NCI-H510A (cell line): ENCODE results near the gene USF2.
A peak's percentile ranks its signal among the peaks of the same experiment; 100 is the strongest.
"Not testable (repeated sequence)": the region's sequence is repeated elsewhere in the genome, so short reads cannot be mapped to it uniquely, and the experiment has no call there.

Source experiments
- DNase-seq: peaks from one replicate; lab custom pipeline; 2025; lab: John Stamatoyannopoulos, UW

The USF2 gene, protein sequence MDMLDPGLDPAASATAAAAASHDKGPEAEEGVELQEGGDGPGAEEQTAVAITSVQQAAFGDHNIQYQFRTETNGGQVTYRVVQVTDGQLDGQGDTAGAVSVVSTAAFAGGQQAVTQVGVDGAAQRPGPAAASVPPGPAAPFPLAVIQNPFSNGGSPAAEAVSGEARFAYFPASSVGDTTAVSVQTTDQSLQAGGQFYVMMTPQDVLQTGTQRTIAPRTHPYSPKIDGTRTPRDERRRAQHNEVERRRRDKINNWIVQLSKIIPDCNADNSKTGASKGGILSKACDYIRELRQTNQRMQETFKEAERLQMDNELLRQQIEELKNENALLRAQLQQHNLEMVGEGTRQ

DNA sequence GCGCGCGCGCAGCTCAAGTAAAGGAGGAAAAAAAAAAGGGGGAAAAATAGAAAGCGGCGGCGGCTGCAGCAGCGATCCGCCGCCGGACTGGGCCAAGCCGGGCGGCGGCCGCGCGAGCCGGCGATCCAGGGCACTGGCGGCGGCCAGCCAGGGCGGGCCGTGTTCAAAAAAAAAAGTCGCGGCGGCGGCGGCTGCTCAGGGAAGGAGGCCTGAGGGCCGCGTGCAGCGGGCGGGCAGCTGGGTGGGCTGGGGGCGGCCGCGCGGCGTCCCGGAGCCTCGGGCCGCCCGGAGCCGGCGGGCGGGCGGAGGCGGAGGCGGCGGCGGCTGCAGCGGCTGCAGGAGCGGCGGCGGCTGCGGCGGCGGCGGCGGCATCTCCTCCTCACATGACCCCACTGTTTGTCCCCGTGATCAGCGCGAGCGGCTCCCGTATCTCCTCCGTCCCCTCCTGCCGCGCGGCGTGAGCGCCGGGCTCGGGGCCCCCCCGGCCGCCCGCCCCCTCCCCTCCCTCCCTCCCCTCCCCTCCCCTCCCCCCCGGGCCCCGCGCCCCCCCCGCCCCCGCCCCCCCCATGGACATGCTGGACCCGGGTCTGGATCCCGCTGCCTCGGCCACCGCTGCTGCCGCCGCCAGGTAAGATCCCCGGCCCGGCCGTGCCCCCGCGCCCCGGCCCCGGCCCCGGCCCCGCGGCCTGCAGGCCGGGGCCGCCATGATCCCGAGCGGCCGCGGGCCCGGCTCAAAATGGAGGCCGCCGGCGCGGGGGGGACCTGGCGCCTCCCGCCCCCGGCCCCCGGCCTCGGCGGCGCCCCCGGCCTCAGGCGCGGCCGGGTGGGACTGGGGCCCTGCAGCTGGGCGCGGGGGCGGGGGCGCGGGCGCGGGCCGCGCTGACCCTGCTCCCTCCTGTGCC lies at the start of gene USF2:
Gene USF2, plus strand, starts transcription at position 427 of the 902 bp plus-strand sequence. Its CDS starts 140 bp downstream, at position 567.
- DNase-seq = peak; percentile 47

DNA sequence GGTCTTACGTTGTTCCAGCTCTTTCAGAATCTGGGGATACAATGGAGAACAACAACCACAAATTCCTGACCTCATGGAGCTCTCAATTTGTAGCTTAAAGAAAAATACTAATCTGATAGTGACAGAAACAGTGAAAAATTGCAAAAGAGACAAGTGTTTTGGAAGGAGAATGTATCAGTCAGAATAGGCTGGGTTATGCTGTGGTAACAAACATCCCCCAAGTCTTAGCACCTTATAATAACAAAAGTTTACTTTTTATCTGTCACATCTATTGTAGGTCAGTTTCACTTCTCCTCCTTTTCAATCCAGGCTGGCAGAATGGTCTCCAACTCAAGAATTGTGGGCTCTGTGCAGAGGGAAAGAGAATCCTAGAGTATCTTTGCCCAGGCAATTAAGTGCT lies 49.8 kb upstream of the USF2 start:
- no peak for DNase-seq

DNA sequence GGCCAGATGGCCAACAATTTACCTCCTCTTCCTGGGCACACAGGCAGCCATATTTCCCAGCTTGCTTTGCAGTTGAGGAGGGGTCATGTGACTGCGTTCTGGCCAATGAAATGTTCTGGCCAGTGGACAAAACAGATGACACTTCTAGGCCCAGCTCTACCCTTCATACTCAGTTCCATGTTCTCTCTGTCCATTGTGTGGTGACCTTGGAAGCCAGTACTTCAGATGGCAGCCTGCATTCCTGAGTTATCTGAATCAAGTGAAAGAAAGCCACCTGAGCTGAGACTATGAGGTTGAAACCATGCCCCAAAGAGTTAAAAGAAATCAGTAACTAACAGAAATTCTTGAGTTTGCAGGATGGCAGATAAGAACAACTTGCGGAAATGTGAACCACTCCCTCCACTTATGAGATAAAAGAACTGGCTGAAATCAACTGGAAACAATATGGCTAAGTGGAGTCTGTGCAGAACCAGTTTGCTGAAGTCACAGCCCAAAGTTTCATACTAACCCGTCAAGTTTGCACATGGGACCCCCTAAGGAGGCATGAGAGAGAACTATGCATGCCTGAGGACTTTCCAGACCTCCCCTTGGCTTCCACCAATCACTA lies 48.3 kb upstream of the USF2 start:
- DNase-seq = no peak

DNA sequence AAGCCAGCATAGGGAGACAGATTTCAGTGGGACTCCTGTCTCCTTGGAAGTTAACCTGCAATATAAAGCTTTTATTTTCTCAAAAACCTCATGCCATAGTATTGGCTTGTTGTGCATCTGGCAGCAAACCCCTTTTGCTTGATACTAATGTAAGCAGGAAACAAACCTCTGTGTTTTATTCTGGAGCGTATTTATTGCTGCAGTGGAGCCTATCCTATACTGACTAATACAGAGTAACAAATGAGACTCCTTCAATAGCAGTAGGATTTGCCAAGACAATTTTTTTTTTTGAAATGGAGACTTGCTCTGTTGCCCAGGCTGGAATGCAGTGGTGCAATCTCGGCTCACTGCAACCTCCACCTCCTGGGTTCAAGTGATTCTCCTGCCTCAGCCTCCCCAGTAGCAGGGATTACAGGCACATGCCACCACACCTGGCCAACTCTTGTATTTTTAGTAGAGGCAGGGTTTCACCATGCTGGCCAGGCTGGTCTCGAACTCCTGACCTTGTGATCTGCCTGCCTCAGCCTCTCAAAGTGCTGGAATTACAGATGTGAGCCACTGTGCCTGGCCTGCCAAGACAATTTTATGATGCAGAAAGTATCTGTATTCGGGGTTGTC lies 47.7 kb upstream of the USF2 start:
- not testable (repeated sequence) for DNase-seq

DNA sequence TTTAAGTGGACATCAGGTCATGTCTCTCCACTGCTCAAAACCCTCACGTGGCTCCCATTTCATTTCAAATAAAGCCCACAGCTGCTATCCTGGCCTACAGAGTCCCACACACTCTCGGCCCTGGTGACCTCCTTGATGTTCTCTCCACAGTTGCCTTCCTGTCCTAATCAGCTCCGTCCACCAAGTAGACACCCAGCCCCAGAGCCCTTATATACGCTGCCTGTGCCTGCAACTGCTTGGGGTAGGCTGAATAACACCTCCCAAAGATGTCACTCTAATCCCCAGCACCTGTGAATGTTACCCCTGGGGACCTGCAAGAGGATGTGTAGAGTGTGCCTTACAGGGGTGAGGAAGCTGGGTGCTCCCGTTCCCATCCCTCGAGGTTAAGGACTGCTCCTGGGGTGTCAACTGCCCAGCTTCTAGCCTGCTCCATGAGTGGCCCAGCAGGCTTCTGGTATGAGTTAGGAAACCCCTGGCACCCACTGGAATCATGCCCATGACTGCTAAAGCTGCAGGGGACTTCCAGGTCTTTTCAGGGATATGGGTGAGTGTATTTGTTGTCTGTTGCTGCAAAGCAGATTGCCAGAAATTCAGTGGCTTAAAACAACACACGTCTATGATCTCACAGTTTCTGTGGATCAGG lies 46.3 kb upstream of the USF2 start:
- no peak for DNase-seq

DNA sequence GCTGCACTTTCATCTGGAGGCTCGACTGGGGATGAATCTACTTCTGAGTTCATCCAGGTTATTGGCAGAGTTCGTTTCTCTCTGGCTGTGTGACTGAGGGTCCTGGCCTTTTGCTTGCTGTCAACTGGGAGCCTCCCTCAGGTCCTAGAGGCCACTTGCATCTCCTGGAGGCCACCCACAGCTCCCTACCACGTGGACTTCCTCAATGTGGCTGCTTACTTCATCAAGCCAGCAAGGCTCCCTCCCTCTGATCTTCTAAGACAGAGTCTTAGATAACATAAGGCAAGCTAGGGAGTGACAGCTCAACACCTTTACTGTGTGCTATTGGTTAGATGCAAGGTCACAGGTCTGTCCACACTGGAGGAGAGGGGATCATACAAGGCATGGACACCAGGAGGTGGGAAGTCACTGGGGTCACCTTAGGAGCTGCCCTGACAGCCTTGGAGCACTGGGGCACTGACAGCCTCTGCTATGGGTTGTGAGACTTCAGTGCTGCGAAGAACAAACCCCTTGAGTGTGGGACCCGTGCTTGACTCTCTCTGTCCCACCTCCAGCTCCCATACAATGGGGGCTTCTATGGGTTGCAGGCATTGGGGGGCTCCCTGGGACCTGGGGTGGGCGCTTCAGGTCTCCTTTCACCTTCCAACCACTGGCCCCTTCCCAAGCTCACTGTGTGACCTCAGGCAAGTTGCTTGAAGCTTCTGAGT lies 45.5 kb upstream of the USF2 start:
- DNase-seq = no peak

DNA sequence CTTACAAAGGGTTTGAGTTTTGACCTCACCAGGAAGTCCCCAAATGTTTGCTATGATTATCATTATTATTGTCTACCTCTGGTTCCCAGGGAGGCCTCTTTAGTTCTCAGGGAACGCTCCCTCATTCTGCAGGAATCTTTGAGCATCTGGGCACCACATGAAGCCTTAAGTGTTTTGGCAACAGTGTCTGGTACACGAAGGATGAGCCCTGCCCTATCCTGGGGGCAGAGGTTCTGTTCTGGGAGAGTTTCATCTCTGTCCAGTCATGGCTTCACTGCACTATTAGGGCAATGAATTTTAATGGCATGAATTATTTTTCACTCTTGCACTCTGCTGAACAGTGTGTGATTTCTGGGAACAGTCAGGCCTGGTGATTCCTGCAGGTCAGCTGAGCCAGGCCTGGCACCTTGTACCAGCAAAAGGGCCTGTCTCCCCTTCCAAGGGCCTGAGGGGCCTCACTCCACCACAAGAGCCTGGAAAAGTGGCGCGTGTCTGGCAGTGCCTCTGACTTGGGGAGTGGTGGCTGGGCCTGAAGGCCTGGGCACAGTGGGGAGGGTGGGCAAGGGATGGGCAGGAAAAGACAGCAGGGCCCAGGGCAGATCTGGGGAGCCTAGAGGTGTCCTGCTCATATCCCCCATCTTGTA lies 44.8 kb upstream of the USF2 start:
- DNase-seq = no peak

DNA sequence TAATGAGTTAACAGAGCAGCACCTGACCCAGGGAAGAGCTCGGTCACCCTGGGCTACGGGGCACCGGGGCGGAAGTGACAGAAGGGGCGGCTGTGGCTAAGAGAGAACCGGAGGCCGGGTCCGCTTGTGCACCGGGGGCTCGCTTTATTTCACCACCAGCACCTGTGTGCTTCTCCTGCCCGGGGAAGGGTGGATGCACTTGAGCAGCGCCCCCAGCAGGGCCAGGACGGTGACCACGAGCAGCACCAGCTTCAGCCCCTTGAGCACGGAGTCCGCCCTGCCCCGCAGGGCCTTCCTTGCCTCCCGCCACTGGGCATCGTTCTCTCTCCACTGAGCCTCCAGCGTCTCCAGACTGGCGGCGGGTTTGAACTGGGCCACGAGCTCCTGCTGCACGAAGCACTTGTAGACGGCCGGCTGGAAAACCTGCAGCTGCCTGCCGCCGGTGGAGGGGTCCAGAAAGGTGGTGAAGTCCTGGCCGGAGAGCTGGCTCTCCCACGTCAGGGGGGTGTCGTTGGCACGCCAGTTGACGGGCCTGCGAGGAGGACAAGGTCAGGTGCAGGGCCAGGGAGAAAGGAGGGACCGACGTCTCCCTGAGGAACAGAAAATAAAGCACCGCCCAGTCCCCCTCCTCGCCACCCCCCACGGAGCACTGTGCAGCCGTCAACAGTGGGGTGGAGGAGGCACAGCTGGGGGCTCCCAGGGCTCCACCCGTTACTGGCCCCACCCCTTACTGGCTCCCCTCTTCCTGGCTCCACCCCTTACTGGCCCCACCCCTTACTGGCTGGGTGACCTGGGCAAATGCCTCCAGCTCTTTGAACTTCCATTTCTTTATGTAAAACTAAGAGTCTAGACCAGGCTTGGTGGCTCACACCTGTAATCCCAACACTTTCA lies 43.8 kb upstream of the USF2 start:
- no peak for DNase-seq

DNA sequence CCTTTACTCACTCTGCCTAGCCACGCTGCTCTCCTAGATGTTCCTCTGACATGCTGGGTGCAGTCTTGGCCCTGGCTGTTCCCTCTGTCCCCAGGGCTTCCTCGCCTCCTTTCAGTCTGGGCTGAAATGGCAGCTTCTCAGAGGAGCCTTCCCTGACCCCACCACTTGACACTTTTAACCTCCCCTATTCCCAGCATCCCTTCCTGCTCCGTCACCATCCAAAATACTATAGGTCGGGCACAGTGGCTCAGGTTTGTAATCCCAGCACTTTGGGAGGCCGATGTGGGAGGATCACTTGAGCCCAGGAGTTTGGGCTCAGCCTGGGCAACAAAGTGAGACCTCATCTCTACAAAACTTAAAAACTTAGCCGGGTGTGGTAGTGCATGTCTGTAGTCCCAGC lies 42.8 kb upstream of the USF2 start:
- DNase-seq = no peak

DNA sequence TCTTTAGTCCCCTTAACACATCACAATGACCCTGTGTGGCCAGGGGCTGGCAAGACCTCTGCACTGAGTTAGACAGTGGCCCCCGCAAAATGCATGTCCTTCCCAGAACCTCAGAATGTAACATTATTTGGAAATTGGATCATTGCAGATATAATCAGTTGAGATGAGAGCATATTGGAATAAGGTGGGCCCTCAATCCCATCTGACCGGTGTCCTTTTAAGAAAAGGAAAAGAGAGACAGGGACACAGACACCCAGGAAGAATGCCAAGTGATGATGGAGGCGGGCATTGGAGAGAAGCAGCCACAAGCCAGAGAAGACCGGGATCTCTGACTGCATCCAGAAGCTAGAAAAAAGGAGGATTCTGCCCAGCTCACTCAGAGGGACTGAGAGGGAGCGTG lies 42.0 kb upstream of the USF2 start:
- DNase-seq = no peak

DNA sequence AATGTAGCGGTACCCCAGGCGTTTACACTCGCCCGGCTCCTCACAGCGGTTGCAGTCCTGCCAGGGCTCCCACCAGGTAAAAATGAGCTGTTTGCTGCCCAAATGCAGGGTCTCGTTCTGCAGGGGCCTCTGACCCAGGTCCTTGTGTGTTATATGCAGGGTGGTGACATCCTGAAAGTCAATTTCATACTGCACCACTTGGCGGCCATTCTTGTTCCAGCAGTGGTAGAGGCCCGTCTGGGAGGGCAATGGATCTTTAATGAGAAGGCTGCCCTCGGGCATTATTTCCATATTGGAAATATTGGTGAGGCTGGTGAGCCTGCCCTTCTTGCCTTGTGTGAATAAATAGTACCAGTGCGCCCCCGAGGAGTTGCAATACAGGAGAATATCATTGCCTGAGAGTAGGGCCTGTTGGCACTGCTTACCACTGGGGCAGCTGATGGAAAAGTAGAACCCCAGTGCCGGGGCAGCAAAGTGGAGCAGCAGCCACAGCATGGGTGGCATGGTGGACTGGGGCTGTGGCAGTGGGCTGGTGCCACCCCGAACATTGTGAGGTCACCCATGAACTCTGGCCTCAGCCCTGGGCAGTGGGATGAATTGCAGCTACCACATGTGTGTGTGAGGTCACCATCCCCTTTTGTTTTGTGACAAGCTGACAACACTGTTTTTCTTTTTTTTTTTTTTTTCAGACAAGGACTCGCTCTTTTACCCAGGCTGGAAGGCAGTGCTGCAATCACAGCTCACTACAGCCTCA lies 40.4 kb upstream of the USF2 start, which contains the start of gene FAM187B:
Gene FAM187B, minus strand, starts transcription at position 563 of the 754 bp plus-strand sequence. Its CDS starts 59 bp downstream, at position 504.
- DNase-seq = no peak

DNA sequence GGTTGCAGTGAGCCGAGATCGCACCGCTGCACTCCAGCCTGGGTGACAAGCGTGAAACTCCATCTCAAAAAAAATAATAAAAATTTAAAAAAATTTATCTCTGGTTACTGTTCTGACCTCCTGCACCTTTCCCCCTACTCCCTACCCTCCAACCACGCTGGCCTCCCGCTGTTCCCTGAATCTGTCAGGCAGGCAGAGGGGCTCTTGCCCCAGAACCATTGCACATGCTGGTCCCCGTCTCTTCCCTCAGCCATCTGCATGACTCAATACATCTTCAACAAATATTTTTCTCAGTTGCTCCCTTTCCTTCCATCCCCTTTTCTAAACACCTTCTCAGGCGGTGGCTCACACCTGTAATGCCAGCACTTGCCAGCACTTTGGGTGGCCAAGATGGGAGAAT lies 39.2 kb upstream of the USF2 start:
- DNase-seq = no peak

DNA sequence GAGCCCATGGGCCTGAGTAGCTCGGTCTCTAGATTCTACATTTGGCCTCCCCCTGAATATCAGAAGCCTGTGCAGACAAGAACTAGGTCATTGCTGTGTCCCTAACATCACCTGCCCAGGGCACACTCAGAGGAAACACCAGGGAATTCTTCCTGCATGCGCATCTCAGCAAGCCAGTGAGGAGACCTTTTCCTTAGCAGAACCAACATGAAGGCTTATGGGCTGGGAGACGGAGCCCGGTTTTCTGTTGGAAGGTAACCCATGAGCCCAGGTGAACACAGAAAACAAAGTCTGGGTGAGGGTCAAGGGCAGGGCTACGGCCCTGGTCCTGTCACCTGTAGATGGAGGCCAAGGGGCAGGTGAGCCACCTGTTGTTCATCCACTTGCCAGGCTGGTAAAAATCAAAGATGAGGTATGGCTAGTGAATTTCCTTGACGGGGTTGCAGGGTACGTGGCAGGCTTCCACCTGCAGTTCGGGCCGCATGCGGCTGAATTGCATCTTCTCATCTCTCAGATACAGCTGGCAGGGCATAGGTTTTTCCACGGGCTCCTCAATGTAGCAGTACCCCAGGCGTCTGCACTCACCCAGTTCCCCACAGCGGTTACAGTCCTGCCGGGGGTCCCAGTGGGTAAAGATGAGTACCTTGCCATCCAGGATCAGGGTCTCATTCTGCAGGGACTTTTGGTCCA lies 36.7 kb upstream of the USF2 start:
- no peak for DNase-seq

DNA sequence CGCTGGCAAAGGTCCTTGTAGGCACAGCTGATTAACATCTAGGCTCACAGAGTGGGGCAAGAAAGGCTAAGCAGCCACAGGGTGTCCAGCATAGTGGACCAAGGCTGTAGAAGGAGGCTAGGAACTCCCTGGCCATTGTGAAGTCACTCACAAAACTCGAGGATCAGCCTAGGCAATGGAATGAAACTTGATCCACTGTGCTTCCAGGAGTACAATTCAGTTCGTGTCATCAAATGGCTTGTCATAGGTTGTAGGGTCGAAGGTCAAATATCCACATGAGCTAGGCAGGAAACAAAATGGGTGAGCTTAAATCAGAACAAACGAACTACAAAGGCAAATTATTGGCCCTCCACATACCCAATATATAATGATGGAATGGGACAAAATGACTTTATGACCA lies 35.9 kb upstream of the USF2 start:
- no peak for DNase-seq

DNA sequence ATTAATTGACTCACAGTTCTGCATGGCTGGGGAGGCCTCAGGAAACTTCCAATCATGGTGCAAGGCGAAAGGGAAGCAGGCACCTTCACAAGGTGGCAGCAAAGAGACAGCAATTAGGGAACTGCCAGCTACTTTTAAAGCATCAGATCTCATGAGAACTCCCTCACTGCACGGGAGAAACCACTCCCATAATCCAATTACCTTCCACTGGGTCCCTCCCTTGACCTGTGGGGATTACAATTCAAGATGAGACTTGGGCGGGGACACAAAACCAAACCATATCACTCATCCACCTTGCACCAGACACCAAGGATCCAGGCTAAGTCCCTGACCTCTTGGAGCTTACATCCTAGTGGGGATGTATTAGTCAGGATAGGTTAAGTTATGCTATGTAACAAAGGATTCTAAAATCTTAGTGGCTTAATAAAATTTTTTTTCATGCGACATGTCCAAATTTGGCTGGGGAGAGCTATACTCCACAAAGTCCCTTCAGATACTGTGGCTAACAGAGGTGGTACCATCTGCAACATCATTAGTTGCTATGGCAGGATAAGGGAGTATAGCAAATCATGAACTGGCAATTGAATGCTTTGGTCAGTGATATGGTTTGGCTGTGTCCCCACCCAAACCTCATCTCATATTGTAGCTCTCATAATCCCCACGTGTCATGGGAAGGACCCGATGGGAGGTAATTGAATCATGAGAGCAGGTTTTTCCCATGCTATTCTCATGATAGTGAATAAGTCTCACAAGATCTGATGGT lies 31.9 kb upstream of the USF2 start:
- no peak for DNase-seq

DNA sequence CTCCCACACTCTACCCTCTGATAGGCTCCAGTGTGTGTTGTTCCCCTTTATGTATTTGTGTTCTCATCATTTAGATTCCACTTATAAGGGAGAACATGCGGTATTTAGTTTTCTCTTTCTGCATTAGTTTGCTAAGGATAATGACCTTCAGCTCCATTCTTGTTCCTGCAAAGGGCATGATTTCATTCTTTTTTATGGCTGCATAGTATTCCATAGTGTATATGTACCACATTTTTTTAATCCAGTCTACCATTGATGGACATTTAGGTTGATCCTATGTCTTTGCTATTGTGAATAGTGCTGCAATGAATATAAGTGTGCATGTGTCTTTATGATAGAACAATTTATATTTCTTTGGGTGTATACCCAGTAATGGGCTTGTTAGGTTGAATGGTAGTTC lies 29.2 kb upstream of the USF2 start:
- not testable (repeated sequence) for DNase-seq

DNA sequence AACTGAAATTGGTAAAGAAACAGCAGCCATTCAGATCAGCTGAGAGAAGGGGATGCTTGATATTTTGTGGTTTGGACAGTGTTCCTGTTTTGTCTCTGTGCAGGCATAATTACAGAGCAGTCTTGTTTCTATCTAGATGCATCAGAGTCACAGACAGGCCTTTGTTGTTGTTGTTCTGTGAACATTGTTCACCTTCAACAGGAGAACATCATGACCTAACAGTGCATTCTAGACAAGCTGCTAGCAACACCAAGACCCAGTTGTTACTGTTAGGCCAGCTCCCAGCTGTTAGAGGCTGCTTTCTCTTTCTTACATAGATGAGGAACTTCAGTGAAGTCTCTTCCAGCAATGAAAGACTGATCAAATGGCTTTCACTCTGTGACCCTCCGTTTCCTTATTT lies 28.4 kb upstream of the USF2 start:
- DNase-seq = no peak
